ENCODE measurements around the gene GAREM1. TPM values are rescaled to one million over a fixed set of nuclear protein-coding genes. Genes with fewer than 3 reads are reported as not detected.

The GAREM1 gene
- total and polyA plus RNA-seq, 2 donors (not counting 1 experiment from before 2014, with no cell fraction given), result 0.92 to 1.5 TPM

GRCh38 chr18:32290810-32291209 lies 179.9 kb downstream of the GAREM1 start:
- Histone ChIP-seq H4K20me1 (ENCODE audit: control insufficient read depth, extremely low read depth, insufficient read depth, low read length) (no peaks in the 10 kb centered on the region), H3K27me3 (ENCODE audit: control insufficient read depth, insufficient read depth, low read length) (no peaks in the 10 kb centered on the region), H3K4me1 (ENCODE audit: control insufficient read depth, extremely low read depth, insufficient read depth, low read length) (no peaks in the 10 kb centered on the region), H3K4me3 (replicated peaks in 1 of 4; ENCODE audit: control extremely low read depth in 1 of 4, insufficient read depth in 1 of 4, low read depth in 3 of 4, low read length in 4 of 4) (no peak overlapping the region), H3K9me3 (ENCODE audit: control insufficient read depth, insufficient read depth, low read depth, low read length) (no peaks in the 10 kb centered on the region), H2AFZ (ENCODE audit: low read length) (no peak overlapping the region), H3K36me3 (ENCODE audit: control insufficient read depth, insufficient read depth, low read length) (no peaks in the 10 kb centered on the region), H3K27ac (ENCODE audit: insufficient read depth, low read length) (no peak overlapping the region), H3K9ac (ENCODE audit: insufficient read depth, low read length) (no peak overlapping the region), H3K79me2 (ENCODE audit: control insufficient read depth, insufficient read depth, low read length) (no peaks in the 10 kb centered on the region), H3K4me2 (ENCODE audit: extremely low read depth, insufficient read depth, low read length) (no peak overlapping the region)
- no peak for TF ChIP-seq CTCF (conservative IDR thresholded peaks at IDR 0.05 in 1 of 2, IDR thresholded peaks at IDR 0.05 in 1 of 2; ENCODE audit: low read depth in 1 of 2, low read length in 2 of 2)
- no peak for TF ChIP-seq EZH2 (IDR thresholded peaks at IDR 0.05; ENCODE audit: low read length, missing control alignments)
- no peak for DNase-seq (ENCODE audit: low read depth in 2 of 2)

GRCh38 chr18:32289483-32290075 lies 181.1 kb downstream of the GAREM1 start:
- Histone ChIP-seq H3K4me2 (ENCODE audit: extremely low read depth, insufficient read depth, low read length) (no peak overlapping the region), H3K4me3 (replicated peaks in 1 of 4; ENCODE audit: control extremely low read depth in 1 of 4, insufficient read depth in 1 of 4, low read depth in 3 of 4, low read length in 4 of 4) (no peak overlapping the region), H3K36me3 (ENCODE audit: control insufficient read depth, insufficient read depth, low read length) (no peaks in the 10 kb centered on the region), H3K79me2 (ENCODE audit: control insufficient read depth, insufficient read depth, low read length) (no peaks in the 10 kb centered on the region), H3K9me3 (ENCODE audit: control insufficient read depth, insufficient read depth, low read depth, low read length) (no peaks in the 10 kb centered on the region), H3K27ac (ENCODE audit: insufficient read depth, low read length) (no peak overlapping the region), H3K27me3 (ENCODE audit: control insufficient read depth, insufficient read depth, low read length) (no peaks in the 10 kb centered on the region), H3K4me1 (ENCODE audit: control insufficient read depth, extremely low read depth, insufficient read depth, low read length) (no peaks in the 10 kb centered on the region), H3K9ac (ENCODE audit: insufficient read depth, low read length) (no peak overlapping the region), H2AFZ (ENCODE audit: low read length) (no peak overlapping the region), H4K20me1 (ENCODE audit: control insufficient read depth, extremely low read depth, insufficient read depth, low read length) (no peaks in the 10 kb centered on the region)
- DNase-seq (ENCODE audit: low read depth in 2 of 2), result peak; percentile 51 to 82
- TF ChIP-seq EZH2 (IDR thresholded peaks at IDR 0.05; ENCODE audit: low read length, missing control alignments) (no peak), CTCF (conservative IDR thresholded peaks at IDR 0.05 in 1 of 2, IDR thresholded peaks at IDR 0.05 in 1 of 2; ENCODE audit: low read depth in 1 of 2, low read length in 2 of 2) (peak; percentile 82 to 84)

GRCh38 chr18:32287873-32288272 lies 182.8 kb downstream of the GAREM1 start:
- Histone ChIP-seq H3K4me2 (ENCODE audit: extremely low read depth, insufficient read depth, low read length) (no peak overlapping the region), H3K36me3 (ENCODE audit: control insufficient read depth, insufficient read depth, low read length) (no peaks in the 10 kb centered on the region), H3K4me1 (ENCODE audit: control insufficient read depth, extremely low read depth, insufficient read depth, low read length) (no peaks in the 10 kb centered on the region), H3K4me3 (replicated peaks in 1 of 4; ENCODE audit: control extremely low read depth in 1 of 4, insufficient read depth in 1 of 4, low read depth in 3 of 4, low read length in 4 of 4) (no peak overlapping the region), H3K27ac (ENCODE audit: insufficient read depth, low read length) (no peak overlapping the region), H4K20me1 (ENCODE audit: control insufficient read depth, extremely low read depth, insufficient read depth, low read length) (no peaks in the 10 kb centered on the region), H3K27me3 (ENCODE audit: control insufficient read depth, insufficient read depth, low read length) (no peaks in the 10 kb centered on the region), H3K9ac (ENCODE audit: insufficient read depth, low read length) (no peak overlapping the region), H3K79me2 (ENCODE audit: control insufficient read depth, insufficient read depth, low read length) (no peaks in the 10 kb centered on the region), H3K9me3 (ENCODE audit: control insufficient read depth, insufficient read depth, low read depth, low read length) (no peaks in the 10 kb centered on the region), H2AFZ (ENCODE audit: low read length) (no peak overlapping the region)
- TF ChIP-seq EZH2 (IDR thresholded peaks at IDR 0.05; ENCODE audit: low read length, missing control alignments) (no peak), CTCF (conservative IDR thresholded peaks at IDR 0.05 in 1 of 2, IDR thresholded peaks at IDR 0.05 in 1 of 2; ENCODE audit: low read depth in 1 of 2, low read length in 2 of 2) (no peak)
- DNase-seq (ENCODE audit: low read depth in 2 of 2), result no peak
